BE2C (cell line): ENCODE results near the gene UNC13C.
"Not testable (repeated sequence)": the region's sequence is repeated elsewhere in the genome, so short reads cannot be mapped to it uniquely, and the experiment has no call there.

Source experiments
- DNase-seq: peaks from one replicate; pipeline ENCODE4 v3.0.0-alpha.2; 2020
- H3K27me3 ChIP-seq: fragments of 250-450 bp; sonication (Bioruptor Pico); 2 replicates; pipeline ENCODE4 v1.5.1; 2020; ENCODE audit warnings: mild to moderate bottlenecking
- H3K36me3 ChIP-seq: fragments of 250-450 bp; sonication (Bioruptor Pico); 2 replicates; pipeline ENCODE4 v1.5.1; 2020; ENCODE audit warnings: mild to moderate bottlenecking
- H3K4me1 ChIP-seq: fragments of 250-450 bp; sonication (Bioruptor Pico); 2 replicates; pipeline ENCODE4 v1.5.1; 2020
- H3K4me3 ChIP-seq: 2 replicates; pipeline ENCODE4 v1.5.1; 2011; ENCODE audit warnings: low read depth, low read length
- H3K9me3 ChIP-seq: fragments of 250-450 bp; sonication (Bioruptor Pico); 2 replicates; pipeline ENCODE4 v1.5.1; 2020
- TF ChIP-seq, protein P1 (sequence below): IDR thresholded peaks from 2 replicates; pipeline ENCODE4 v1.5.1; 2012; ENCODE audit warnings: mild to moderate bottlenecking, low read depth, low read length

The UNC13C gene

DNA sequence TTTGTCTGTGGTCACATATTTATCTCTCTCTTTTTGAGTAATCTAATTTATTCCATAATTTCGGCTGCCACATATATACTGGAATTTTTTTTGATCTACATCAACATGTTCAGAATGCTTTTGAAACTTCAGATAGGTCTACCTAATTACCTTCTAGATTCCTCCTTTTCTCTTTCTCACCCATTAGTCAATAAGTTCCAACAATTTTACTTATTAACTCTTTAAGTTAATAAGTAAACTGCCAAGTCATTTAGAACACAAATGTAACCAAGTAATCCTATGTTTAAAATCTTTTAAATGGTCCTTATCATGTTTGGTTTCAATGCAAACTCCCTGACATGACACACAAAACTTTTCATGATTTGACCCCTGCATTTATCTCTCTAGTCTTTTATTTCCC, 410.5 kb downstream of the UNC13C start:
- Histone ChIP-seq H3K9me3 (no peaks in the 10 kb centered on the region), H3K36me3 (no peaks in the 10 kb centered on the region), H3K4me1 (no peaks in the 10 kb centered on the region), H3K4me3 (no peak overlapping the region), H3K27me3 (no peaks in the 10 kb centered on the region)
- no peak for DNase-seq
- TF ChIP-seq, protein P1, sequence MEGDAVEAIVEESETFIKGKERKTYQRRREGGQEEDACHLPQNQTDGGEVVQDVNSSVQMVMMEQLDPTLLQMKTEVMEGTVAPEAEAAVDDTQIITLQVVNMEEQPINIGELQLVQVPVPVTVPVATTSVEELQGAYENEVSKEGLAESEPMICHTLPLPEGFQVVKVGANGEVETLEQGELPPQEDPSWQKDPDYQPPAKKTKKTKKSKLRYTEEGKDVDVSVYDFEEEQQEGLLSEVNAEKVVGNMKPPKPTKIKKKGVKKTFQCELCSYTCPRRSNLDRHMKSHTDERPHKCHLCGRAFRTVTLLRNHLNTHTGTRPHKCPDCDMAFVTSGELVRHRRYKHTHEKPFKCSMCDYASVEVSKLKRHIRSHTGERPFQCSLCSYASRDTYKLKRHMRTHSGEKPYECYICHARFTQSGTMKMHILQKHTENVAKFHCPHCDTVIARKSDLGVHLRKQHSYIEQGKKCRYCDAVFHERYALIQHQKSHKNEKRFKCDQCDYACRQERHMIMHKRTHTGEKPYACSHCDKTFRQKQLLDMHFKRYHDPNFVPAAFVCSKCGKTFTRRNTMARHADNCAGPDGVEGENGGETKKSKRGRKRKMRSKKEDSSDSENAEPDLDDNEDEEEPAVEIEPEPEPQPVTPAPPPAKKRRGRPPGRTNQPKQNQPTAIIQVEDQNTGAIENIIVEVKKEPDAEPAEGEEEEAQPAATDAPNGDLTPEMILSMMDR = no peak

DNA sequence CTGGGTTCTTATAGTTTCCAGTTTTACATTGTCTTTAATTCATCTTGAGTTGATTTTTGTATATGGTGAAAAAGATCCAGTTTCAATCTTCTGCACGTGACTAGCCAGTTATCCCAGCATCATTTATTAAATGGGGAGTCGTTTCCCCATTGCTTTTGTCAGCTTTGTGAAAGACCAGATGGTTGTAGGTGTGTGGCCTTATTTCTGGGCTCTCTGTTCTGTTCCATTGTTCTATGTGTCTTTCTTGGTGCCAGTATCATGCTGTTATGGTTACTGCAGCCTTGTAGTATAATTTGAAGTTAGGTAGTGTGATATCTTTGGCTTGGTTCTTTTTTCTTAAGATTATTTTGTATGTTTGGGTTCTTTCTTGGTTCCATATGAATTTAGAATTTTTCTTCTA, 432.2 kb downstream of the UNC13C start:
- Histone ChIP-seq H3K4me3 (no peak overlapping the region), H3K4me1 (no peaks in the 10 kb centered on the region), H3K36me3 (no peaks in the 10 kb centered on the region), H3K9me3 (no peaks in the 10 kb centered on the region), H3K27me3 (no peaks in the 10 kb centered on the region)
- no peak for DNase-seq
- TF ChIP-seq, protein P1 = no peak

DNA sequence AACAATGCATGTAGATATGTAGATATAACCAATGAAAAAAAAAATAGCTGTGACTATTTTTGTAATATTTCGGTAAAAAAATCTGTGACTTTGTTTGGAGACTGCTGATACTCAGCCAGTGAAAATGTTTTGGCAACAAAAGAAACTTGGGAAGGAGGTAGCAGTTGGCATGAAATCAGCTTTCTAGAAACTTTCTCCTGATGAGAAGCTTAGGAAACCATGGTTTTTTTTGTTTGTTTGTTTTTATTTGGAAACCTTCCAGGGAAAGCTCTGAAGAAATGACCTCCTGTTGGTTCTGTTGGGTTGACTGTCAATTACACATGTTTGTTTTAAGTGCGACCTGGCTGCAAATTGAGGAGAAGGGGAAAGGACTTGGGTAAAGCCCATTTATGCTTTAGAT, 445.9 kb downstream of the UNC13C start:
- no peak overlapping the region for H3K4me3 ChIP-seq
- H3K4me1 ChIP-seq = no peaks in the 10 kb centered on the region
- H3K27me3 ChIP-seq = no peaks in the 10 kb centered on the region
- TF ChIP-seq, protein P1 = no peak
- no peaks in the 10 kb centered on the region for H3K36me3 ChIP-seq
- DNase-seq = no peak
- H3K9me3 ChIP-seq = no peaks in the 10 kb centered on the region

DNA sequence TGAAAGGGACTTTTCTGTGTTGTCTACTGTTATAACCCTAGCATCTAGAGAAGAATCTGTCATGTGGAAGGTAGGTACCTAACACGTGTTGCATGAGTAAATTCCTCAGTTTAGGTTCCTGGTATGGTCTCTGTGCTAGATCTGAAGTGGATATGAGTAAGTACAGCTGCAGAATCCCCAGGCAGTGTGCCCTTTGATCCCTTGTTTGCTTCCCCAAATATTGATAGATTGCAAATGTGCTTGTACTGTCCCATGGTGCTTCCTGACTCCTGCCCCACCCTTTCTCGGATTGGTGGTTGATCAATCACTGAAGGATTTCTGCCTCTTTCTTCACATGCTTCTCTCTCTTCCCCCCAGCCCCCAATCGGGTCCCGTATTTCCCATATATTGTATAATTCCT, 450.4 kb downstream of the UNC13C start:
- DNase-seq = no peak
- Histone ChIP-seq H3K4me3 (no peak overlapping the region), H3K27me3 (no peaks in the 10 kb centered on the region), H3K4me1 (no peaks in the 10 kb centered on the region), H3K9me3 (no peaks in the 10 kb centered on the region), H3K36me3 (no peaks in the 10 kb centered on the region)
- TF ChIP-seq, protein P1 = no peak

DNA sequence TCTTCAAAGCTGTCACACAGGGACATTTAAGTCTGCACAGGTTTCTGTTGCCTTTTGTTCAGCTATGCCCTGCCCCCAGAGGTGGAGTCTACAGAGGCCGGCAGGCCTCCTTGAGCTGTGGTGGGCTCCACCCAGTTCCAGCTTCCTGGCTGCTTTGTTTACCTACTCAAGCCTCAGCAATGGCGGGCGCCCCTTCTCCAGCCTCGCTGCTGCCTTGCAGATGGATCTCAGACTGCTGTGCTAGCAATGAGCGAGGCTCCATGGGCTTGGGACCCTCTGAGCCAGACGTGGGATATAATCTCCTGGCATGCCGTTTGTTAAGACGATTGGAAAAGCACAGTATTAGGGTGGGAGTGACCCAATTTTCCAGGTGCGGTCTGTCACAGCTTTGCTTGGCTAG, 472.0 kb downstream of the UNC13C start:
- H3K36me3 ChIP-seq, H3K4me3 ChIP-seq, DNase-seq, H3K27me3 ChIP-seq, H3K9me3 ChIP-seq, H3K4me1 ChIP-seq: not testable (repeated sequence)

DNA sequence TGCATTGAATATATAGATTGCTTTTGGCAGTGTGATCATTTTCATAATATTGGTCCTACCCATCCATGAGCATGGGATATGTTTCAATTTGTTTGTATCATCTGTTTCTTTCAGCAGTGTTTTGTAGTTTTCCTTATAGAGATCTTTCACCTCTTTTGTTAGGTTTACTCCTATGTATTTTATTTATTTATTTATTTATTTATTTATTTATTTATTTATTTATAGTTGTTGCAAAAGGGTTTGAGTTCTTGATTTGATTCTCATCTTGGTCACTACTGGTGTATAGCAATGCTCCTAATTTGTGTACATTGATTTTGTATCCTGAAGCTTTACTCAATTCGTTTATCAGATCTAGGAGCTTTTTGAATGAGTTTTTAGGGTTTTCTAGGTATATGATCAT, 478.2 kb downstream of the UNC13C start:
- Histone ChIP-seq H3K27me3 (no peaks in the 10 kb centered on the region), H3K4me3 (no peak overlapping the region), H3K4me1 (no peaks in the 10 kb centered on the region), H3K9me3 (no peaks in the 10 kb centered on the region), H3K36me3 (no peaks in the 10 kb centered on the region)
- DNase-seq = no peak
- TF ChIP-seq, protein P1 = no peak

DNA sequence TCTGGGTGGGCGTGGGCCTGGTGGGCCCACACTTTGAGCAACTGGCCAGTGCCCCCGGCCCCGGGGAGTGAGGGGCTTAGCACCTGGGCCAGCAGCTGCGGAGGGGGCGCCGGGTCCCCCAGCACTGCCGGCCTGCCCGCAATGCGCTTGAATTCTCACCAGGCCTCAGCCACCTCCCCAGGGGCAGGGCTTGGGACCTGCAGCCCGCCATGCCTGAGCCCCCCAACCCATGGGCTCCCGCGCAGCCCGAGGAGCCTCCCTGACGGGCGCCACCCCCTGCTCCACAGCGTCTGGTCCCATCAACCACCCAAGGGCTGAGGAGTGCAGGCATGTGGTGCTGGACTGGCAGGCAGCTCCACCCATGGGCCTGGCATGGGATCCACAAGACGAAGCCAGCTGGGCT, 484.3 kb downstream of the UNC13C start:
- Histone ChIP-seq H3K9me3 (no peaks in the 10 kb centered on the region), H3K36me3 (no peaks in the 10 kb centered on the region), H3K4me1 (no peaks in the 10 kb centered on the region), H3K27me3 (no peaks in the 10 kb centered on the region), H3K4me3 (no peak overlapping the region)
- DNase-seq = no peak
- TF ChIP-seq, protein P1 = no peak
